CD4-positive, alpha-beta T cell treated with Interleukin-1 beta for 1 hour (primary cell): ENCODE data around the gene UFD1.
A peak's percentile ranks its signal among the peaks of the same experiment; 100 is the strongest.

ENCODE experiments used
- DNase-seq, 2 donors: peaks; one replicate each; pipeline ENCODE4 v3.0.0-alpha.2; 2020 to 2022

UFD1 gene, protein sequence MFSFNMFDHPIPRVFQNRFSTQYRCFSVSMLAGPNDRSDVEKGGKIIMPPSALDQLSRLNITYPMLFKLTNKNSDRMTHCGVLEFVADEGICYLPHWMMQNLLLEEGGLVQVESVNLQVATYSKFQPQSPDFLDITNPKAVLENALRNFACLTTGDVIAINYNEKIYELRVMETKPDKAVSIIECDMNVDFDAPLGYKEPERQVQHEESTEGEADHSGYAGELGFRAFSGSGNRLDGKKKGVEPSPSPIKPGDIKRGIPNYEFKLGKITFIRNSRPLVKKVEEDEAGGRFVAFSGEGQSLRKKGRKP

DNA sequence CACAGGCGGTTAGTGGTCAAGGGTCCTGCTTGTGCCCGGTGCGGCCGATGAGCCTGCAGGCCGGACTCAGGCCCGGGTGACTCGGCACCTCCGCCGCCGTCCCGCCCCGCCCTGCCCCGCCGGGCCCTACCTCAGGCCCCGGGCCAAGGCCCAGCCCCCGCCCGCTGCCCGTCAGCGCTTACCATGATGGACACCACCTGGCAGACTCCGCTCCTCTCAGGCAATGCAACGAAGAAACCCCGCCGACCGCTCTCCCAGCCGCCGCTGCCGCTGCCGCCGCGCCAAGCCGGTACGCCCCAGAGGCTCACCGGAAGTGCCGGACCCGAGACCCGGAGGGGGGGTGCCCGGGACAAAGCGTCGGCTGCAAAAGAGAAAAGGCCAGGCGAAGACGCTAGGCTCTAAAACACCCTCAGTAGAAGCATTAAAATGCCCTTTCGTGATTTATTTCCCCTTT lies at the start of gene UFD1:
TSS of gene UFD1 (minus strand) at position 293 of the 454 bp plus-strand sequence. CDS start at position 185, 108 bp downstream.
- peak; percentile 83 to 86 for DNase-seq

DNA sequence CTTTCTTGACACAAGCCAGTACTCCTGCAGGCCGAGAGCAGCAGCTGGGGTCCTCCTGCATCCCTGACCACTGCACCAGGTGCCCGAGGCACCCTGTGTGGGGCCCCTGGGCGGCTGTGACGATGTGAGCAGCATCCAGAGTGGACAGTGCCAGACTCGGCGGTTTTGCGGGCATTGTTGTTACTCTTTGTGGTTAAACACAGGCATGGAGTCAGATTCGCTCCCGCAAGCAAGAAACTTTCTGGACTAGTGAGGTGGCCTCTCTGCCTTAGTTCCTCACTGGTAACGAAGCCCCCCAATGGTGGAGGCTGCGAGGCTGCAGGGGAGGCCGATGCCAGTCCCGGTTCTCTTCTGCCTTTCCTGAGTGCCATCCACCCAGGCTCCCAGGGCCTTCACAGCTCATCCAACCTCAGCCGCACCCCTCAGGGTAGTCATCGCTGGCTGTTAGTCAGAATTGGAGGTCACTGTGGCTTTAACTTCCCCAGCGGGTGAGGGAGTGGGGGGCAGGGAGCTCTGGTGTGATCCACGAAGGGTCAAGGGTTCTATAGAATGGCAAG lies 48.9 kb upstream of the UFD1 start:
- no peak for DNase-seq

DNA sequence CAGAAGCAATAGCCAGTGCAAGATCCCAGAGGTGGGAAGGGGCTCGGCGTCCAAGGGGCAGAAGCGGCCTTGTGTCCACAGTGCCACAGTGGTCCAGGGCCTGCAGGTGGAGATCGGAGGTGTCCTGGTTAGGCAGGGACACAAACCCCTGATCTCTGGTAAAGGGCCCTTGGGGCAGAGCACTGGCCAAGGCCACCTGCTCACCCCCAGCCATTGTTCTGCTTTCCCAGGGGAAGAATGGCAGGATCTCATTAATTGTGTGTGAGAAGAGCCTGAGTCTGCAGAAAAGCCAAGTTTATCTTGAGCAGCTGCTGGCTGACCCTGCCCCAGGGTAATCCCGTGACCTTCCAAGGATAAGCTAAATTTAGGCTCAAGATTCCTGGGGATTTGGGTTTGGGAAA lies 48.3 kb upstream of the UFD1 start:
- no peak for DNase-seq

GRCh38 chr22:19526702-19527111 lies 47.7 kb upstream of the UFD1 start:
- DNase-seq, result no peak

- DNase-seq, result no peak
Measured at GRCh38 chr22:19526076-19526701, 47.2 kb upstream of the UFD1 start.

GRCh38 chr22:19525666-19526065 lies 46.7 kb upstream of the UFD1 start:
- DNase-seq, result no peak

DNA sequence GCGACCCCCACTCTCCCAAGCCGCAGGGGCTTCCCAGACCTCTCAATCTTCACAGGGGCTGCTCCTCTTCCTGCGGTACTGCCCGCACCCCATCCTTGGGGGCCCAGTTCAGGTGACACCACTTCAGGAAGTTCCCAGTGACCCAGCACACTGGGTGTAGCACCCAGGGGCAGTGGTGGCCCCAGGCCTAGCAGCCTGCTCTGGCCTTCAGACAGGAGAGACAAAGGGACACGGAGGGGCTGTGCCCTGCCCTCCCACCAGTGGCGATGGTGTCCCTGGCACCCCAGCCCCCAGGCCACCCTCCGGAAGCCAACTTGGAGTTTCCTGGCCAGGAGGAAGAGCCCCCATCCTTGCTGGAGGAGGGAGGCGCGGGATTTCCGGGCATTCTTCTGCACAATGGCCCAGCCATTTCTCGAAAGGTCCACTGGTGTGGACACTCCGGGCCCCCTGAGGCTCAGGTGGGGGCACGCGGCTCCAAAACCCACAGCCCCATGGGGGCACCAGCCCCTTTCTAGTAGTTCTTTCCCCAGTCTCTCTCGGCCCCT lies 46.2 kb upstream of the UFD1 start:
- no peak for DNase-seq

DNA sequence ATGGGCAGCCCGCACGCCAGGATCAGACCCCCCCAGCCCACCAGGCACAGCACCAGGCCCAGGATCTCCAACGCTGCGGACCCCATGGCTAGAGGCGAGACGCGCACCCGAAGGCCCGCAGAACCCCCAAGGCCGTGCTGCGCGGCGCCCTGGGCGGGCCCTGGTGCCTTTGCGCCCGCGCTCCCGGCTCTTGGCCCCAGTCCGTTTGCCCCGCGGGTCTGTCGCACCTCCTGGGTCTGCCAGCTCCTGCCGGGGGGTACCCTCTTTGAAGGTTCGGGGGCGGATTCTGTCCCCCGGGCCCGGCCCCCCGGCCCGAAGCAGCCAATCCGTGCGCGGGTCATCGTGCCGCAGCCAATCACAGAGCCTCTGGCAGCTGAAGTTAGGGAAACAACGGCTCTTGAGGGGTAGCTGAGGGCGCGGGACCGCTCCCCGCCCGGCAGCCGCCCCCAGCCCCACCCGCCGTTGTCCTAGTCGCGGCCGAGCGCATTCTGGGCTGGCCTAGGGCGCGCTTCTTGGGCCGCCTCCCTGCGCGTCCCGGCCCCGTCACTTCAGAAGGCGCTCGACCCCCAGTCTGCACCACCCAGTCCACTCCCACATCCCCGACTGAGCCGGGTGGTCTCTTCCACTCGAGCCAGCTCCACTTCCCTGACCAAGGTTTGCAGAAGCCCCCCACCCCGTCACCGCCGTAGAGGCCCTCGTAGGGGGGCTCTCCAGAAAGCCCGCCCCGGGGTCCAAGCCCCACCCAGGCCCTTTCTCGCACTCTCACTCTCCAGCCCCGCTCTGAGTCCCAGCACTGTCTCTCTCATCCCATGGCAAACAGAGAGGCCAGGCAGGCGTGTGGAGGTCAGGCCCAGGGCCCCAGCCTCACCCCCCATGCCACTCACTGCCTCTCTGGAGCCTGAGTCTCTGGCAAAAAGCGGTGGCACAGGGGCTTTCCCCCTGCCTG lies 45.5 kb upstream of the UFD1 start, which contains the start of gene CLDN5:
TSS of gene CLDN5 (minus strand) at position 241 of the 946 bp plus-strand sequence. CDS start at position 86, 155 bp downstream.
- DNase-seq, result no peak

- DNase-seq, result no peak
Measured at GRCh38 chr22:19523240-19524169, 44.5 kb upstream of the UFD1 start.

DNA sequence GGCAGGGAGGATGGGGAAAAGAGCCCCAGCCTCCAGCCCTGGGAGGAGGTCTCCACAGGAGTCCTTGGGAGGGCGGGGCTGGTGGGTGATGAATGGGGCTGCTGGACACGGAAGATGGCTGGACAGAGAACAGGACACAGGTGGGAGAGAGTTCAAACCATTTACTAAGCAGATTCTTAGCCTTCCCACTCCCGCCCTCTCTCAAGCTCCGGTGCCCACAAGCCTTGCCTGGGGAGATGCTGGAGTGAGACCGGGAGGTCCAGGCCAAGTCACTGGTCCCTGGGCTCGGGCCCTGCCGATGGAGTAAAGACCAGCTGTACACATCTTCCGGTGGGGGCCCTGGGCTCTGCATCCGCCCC lies 43.9 kb upstream of the UFD1 start:
- DNase-seq, result no peak

- no peak for DNase-seq
Measured at GRCh38 chr22:19522190-19522880, 43.3 kb upstream of the UFD1 start.

DNA sequence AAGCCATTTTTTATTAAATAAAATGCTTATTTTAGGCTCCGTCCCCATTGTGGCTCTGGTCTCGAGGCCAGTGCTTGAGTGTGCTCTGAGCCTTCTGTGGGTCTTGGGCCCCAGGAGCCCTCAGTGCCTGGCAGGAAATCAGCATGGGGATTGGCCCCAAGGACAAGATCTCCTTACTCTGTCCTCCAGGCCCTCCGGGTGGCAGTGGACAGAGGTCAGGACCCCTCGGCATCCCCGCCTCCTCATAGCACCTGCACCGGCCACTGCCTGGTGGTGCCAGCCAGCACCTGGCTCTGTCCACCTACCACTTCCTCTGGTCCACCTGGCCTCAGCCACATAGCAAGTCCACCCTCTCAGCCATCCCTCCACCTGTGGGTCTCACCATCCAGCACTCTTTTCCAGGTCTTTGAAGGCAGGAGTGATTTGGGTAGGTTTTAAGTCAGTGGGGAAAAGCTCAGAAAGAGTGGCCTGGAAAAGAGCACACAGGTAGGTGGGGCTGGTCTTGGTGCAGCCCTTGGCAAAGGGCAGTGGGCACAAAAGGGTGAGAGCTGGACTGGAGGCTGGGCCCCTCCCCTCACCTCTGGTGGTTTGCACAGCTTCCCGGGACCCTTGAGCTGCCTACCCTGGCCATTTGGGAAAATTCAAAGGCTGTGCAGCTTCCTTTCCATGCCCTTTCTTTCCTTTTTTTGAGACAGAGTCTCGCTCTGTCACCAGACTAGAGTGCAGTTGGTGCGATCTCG lies 41.7 kb upstream of the UFD1 start:
- DNase-seq, result no peak

DNA sequence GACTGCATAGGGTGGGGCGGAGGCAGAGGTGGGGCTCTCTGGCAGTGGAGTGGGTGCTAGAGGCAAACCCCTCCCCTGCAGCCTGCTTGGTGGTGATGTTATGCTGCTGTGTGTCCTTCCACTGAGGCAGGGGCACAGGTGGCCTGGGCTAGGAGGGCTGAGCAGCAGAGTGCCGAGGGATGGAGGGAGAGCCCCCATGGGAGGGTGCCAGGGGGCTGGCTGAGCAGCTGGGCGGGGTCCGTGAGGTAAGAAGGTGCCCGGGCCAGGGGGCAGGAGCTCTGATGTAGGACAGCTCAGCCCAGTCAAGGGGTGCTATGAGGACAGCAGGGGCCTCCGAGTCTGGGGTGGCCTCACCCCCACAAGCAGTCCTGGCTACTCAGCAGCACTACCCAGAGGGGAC lies 41.0 kb upstream of the UFD1 start:
- no peak for DNase-seq

- no peak for DNase-seq
Measured at GRCh38 chr22:19519041-19519926, 40.3 kb upstream of the UFD1 start.

DNA sequence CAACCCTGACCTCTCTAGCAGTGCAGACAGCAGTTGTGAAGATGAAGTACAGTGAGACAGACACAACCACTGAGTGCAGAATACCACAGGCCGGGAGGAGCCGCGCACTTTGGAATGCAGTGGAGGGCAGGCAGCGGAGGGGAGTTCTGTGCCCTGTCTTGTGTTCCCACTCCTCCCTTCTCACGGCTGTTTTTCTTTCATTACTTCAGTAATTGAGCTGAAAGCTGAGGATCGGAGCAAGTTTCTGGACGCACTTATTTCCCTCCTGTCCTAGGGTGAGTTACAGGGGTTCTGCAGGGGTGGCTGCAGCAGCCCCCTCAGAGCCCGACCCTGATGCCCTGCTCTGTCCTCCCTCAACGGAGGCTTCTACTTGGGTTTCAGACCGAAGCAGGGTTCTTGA lies 39.6 kb upstream of the UFD1 start:
- no peak for DNase-seq

DNA sequence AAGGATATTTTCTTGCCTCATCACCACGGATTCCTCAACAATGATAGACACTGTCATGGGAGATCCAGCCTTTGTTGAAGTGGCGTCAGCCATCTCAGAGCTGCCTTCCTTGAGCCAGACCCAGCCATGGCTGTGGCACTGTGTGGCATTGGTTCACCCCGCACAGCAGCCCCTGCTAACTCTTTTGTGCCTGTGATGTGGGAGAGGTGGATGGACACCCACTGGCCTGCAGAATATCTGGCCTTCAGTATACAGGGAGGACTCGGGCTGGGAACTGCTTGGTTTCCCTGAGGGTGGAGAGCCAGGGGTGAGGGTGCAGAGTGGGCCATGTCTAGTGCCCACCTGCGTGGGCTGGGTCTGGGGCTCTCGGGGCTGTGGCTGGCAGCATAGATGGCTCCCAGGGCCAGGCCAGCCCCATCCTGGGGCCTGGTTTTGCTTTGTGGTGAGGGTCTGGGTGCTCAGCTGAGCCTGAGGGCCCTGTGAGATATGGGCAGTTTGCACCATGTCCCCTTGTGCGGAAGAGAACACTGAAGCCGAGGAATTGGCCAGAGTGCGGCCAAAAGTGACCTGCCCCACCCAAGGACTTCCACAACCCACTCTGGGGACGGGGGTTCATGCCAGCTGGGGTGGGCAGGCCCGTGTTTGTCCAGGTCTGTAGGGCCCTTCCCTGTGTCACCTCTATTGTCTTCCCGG lies 39.1 kb upstream of the UFD1 start:
- DNase-seq, result no peak

- DNase-seq, result no peak
Measured at GRCh38 chr22:19517171-19517500, 38.1 kb upstream of the UFD1 start.

DNA sequence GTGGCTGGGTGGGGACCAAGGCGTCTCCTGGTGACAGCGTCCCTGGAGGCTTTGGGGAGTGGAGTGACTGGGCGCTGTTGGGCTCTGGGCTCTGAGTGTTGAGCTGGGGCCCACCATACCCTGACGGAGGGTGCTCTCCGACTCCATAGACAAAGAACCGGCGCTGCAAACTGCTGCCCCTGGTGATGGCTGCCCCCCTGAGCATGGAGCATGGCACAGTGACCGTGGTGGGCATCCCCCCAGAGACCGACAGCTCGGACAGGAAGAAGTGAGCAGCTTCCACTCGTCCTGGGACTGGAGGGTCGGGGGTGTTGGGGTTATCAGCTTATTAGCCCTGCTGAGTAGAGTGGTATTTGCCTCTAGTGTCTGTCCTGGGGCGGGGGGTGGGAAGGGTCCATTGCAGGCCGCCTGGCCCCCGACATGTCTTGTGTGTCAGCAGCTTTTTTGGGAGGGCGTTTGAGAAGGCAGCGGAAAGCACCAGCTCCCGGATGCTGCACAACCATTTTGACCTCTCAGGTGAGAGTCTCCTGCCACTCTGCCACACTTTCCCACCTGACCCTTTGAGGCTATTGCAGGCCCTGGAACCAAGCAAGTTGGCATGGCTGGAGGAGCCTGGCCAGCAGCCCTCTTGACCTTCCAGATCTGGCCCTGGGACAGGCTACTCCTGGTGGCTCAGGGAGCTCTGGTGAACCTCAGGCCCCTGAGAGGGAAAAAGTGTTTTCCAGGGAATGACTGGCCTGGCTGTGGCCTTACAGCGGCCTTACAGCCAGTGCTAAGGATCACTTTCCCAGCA lies 37.6 kb upstream of the UFD1 start:
- no peak for DNase-seq
